ENCODE data around the gene TBKBP1. TPM values are rescaled to one million over a fixed set of nuclear protein-coding genes. Genes with fewer than 3 reads are reported as not detected.

Gene TBKBP1
- total RNA-seq, 1 experiment from 2014 or later = 33.2 TPM

GRCh38 chr17:47704116-47704515 is 10.2 kb downstream of the TBKBP1 start:
- Histone ChIP-seq H3K18ac (ENCODE audit: insufficient read length, low read depth, low read length) (no peak overlapping the region), H3K4me1 (ENCODE audit: insufficient read depth, low read length) (no peaks in the 10 kb centered on the region), H2BK15ac (ENCODE audit: low read depth, low read length) (no peak overlapping the region), H4K91ac (ENCODE audit: insufficient read length, low read depth, low read length) (no peak overlapping the region), H2BK5ac (ENCODE audit: insufficient read length, low read length) (no peak overlapping the region), H3K79me2 (ENCODE audit: insufficient read depth, low read length) (no peaks in the 10 kb centered on the region), H3K27ac (ENCODE audit: insufficient read length, low read depth, low read length) (no peak overlapping the region), H2AFZ (ENCODE audit: low read length) (no peak overlapping the region), H2AK5ac (ENCODE audit: insufficient read length, low read length) (no peak overlapping the region), H2BK12ac (ENCODE audit: insufficient read length, low read depth, low read length) (no peak overlapping the region), H3K9me3 (ENCODE audit: control insufficient read depth, low read depth, low read length) (no peaks in the 10 kb centered on the region), H2BK120ac (ENCODE audit: low read depth, low read length, poor library complexity, severe bottlenecking) (no peak overlapping the region), H3K23me2 (ENCODE audit: insufficient read length, low read depth, low read length, poor library complexity, severe bottlenecking) (no peaks in the 10 kb centered on the region), H3K79me1 (ENCODE audit: insufficient read depth, low read depth, low read length, poor library complexity, severe bottlenecking) (no peaks in the 10 kb centered on the region), H3T11ph (ENCODE audit: low read length) (no peak overlapping the region), H3K56ac (ENCODE audit: insufficient read length, low read depth, low read length) (no peak overlapping the region), H3K9ac (ENCODE audit: extremely low read depth, insufficient read length, low read length) (no peak overlapping the region), H3K14ac (ENCODE audit: insufficient read depth, low read length) (no peak overlapping the region), H4K8ac (replicated peaks; ENCODE audit: insufficient read length, low read depth, low read length) (no peak overlapping the region), H4K5ac (ENCODE audit: insufficient read length, low read depth, low read length) (no peak overlapping the region), H4K20me1 (ENCODE audit: control insufficient read depth, insufficient read depth, insufficient read length) (no peaks in the 10 kb centered on the region), H2BK20ac (ENCODE audit: low read depth, low read length, poor library complexity, severe bottlenecking) (no peak overlapping the region), H3K4me2 (ENCODE audit: insufficient read depth, insufficient read length, low read length) (no peak overlapping the region), H3K23ac (ENCODE audit: insufficient read length, low read depth, low read length) (no peak overlapping the region), H3K27me3 (ENCODE audit: insufficient read depth, low read length) (no peaks in the 10 kb centered on the region), H3K4ac (ENCODE audit: low read depth, low read length) (no peak overlapping the region)
- peaks cover 3 to 27% of the 10 kb centered on the region in 2 experiments; a peak in 2 of 4 replicates for H3K4me1 Mint-ChIP-seq
- H3K27ac Mint-ChIP-seq = no peak overlapping the region
- no peaks in the 10 kb centered on the region; the same call in 1 of the 2 replicates for H3K27me3 Mint-ChIP-seq (ENCODE audit: low read depth)
- H3K9me3 Mint-ChIP-seq = no peaks in the 10 kb centered on the region
- H3K36me3 Mint-ChIP-seq (ENCODE audit: insufficient read depth in 1 of 3, low read depth in 3 of 3) = peaks cover 2 to 15% (median 5%) of the 10 kb centered on the region in 3 experiments; a peak in 5 of 7 replicates
- H3K4me3 Mint-ChIP-seq = no peak overlapping the region
- WGBS (ENCODE audit: extremely low coverage, insufficient read length, low lambda C conversion rate) = no CpG with 5 or more reads among the region's 14 CpGs
- TF ChIP-seq CTCF (conservative IDR thresholded peaks at IDR 0.05) = no peak
- DNase-seq = no peak

All from H9 (cell line).